Stomach (tissue), 4 donors: Measurements from ENCODE around the gene SLC35E2B.

Source experiments
- CTCF ChIP-seq, 7 experiments: fragments of 450-650 bp in 4 of 7; fragments of 200-600 bp in 3 of 7; sonication (generic) in 3 of 7; IDR thresholded peaks; one replicate each; pipeline ENCODE4 v1.5.1; 2016 to 2019; ENCODE audit warnings: antibody characterized with exemption in 7 of 7, control low read depth in 2 of 7, mild to moderate bottlenecking in 1 of 7
- EP300 ChIP-seq: sonication (generic); formaldehyde crosslinking; IDR thresholded peaks from one replicate; pipeline ENCODE4 v1.6.1; 2017; ENCODE audit warnings: antibody characterized with exemption
- POLR2A ChIP-seq, 4 donors: fragments of 450-650 bp; IDR thresholded peaks; one replicate each; pipeline ENCODE4 v1.6.1; 2016; ENCODE audit warnings: antibody characterized with exemption in 4 of 4, control low read depth in 2 of 4, mild to moderate bottlenecking in 1 of 4, moderate library complexity in 1 of 4
- POLR2AphosphoS5 ChIP-seq, 3 donors: sonication (generic); formaldehyde crosslinking; IDR thresholded peaks; one replicate each; pipeline ENCODE4 v1.6.1; 2016; ENCODE audit warnings: antibody characterized with exemption in 3 of 3

- TF ChIP-seq POLR2A (IDR thresholded peaks at IDR 0.05) (no peak), EP300 (no peak), POLR2AphosphoS5 (IDR thresholded peaks at IDR 0.05) (peak in 2 of 3 donors; percentile 49 to 52), CTCF (IDR thresholded peaks at IDR 0.05) (no peak)
Observed at GRCh38 chr1:1630191-1630964, 62.2 kb downstream of the SLC35E2B start.
